Subcutaneous adipose tissue (tissue), 4 donors: ENCODE data around the gene CLPSL2. TPM values are rescaled to one million over a fixed set of nuclear protein-coding genes. Genes with fewer than 3 reads are reported as not detected.

Experiments
- total RNA-seq, 4 donors: library from RNA; depleted of rRNA; stranded (reverse); fragments of >200 nt; gene quantifications; one replicate each; pipeline ENCODE4 v1.1.0, GENCODE V29; 2016
- TF ChIP-seq, protein P1 (sequence below): fragments of 450-650 bp; IDR thresholded peaks from one replicate; pipeline ENCODE4 v1.5.1; 2016; ENCODE audit warnings: low read depth, mild to moderate bottlenecking, control low read depth, antibody characterized with exemption, moderate library complexity

The CLPSL2 gene
- total RNA-seq, 4 donors from 2014 or later = not detected

DNA sequence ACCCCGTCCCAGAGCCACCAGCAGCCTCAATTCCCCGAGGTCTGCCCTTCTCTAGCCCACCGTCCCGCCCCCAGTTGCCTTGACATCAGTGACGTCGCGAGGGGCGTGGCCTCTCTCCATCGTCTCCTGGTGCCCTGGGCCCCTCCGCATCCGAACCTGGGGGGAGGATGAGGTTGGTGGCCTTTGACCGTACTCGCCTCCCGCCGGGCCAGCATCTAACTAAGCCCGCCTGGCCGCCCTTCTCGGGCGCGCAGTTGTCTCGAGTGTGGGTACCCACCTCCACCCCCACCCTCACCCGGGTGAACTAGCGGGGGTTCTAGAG is 45.0 kb upstream of the CLPSL2 start:
- TF ChIP-seq, protein P1, sequence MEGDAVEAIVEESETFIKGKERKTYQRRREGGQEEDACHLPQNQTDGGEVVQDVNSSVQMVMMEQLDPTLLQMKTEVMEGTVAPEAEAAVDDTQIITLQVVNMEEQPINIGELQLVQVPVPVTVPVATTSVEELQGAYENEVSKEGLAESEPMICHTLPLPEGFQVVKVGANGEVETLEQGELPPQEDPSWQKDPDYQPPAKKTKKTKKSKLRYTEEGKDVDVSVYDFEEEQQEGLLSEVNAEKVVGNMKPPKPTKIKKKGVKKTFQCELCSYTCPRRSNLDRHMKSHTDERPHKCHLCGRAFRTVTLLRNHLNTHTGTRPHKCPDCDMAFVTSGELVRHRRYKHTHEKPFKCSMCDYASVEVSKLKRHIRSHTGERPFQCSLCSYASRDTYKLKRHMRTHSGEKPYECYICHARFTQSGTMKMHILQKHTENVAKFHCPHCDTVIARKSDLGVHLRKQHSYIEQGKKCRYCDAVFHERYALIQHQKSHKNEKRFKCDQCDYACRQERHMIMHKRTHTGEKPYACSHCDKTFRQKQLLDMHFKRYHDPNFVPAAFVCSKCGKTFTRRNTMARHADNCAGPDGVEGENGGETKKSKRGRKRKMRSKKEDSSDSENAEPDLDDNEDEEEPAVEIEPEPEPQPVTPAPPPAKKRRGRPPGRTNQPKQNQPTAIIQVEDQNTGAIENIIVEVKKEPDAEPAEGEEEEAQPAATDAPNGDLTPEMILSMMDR = no peak

DNA sequence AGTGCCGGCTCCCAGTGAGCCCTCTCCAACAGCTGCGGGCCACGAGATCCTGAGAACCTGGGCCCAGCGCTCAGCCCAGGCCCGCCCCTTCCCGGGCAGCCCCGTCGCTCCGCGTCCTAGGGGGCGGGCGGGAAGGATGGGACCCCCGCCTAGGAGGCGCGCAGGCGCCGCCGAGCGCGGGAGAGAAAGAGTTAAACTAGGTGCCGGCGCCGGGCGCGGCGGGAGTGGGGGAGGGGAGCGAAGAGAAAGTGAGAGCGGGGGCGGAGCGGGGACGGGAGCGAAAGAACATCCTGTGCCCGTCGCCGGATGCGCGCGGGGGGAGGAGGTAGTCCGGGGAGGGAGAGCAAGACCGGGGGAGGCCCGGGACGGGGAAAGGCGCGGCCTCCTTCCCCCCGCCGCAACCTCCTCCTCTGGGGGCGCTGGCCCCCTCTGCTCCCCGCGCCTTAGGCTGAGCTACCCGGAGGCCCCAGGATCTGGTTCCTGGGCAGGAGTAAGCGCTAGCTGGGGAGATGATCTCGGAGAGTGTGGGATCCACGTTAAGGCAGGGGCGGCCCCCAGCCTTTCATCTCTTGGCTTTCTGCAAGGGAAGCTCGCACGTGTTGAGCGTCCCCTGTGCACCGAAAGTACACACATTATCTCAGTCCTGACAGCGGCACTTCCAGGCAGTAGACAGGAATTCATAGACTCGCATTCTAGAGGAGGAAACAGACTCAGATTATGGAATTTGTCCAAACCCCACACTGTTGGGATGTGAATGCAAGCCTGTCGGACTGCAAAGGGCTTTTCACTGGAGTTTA is 44.5 kb upstream of the CLPSL2 start:
- TF ChIP-seq, protein P1 = no peak

DNA sequence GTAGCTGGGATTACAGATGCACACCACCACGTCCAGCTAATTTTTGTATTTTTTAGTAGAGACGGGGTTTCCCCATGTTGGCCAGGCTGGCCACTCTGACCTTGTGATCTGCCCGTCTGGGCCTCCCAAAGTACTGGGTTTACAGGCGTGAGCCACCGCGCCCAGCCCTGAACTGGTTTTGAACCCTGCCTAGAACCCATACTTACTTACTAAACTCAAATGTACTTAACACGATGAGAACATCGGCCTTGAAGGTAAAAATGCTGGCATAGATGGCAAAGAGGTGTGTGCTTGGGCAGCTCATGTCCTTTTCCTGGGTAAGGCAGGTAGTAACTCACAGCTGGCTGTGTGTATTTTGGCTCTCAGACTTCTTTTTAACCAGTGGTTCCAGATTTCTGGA is 42.8 kb upstream of the CLPSL2 start:
- TF ChIP-seq, protein P1 = no peak

DNA sequence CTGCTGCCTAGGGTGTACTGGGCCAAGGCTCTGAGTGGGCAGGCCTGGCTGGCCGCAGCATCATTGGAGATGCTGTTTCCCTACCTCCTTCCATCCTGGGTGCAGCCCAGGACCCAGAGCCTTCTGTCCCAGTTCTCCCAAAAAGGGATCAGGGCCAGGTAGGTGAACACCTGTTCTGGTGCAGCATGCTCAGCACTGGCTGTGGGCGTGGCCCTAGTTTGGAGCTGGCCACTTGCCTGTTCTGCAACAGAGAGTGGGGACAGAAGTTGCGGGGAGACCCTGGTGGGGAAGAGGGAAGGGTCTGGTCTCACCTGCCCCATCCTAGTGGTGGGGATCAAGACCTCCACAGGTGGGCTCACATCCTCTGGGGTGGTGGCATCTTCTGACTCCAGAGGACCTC is 40.9 kb upstream of the CLPSL2 start:
- TF ChIP-seq, protein P1 = no peak

DNA sequence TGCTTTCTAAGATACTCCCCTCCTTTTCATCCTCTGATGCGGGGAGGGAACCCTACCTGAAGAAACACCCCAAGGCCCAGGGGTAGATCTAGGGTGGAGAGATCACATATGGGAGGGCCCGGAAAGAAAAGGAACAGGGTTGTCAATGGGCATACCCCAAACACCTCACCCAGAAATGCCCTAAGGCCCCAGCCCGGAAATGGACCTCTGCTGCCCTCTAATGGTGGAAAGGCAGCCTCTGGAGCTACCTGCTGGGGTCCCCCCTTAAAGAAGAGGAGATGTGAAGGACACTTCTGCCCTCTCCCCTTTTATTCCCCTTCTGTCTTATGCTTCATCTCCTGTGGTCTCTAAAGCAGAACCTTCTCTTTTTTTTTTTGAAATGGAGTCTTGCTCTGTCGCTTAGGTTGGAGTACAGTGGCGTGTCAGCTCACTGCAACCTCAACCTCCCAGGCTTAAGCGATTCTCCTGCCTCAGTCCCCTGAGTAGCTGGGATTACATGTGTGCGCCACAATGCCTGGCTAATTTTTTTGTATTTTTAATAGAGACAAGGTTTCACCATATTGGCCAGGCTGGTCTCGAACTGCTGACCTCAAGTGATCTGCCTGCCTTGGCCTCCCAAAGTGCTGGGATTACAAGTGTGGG is 40.0 kb upstream of the CLPSL2 start:
- TF ChIP-seq, protein P1 = no peak

DNA sequence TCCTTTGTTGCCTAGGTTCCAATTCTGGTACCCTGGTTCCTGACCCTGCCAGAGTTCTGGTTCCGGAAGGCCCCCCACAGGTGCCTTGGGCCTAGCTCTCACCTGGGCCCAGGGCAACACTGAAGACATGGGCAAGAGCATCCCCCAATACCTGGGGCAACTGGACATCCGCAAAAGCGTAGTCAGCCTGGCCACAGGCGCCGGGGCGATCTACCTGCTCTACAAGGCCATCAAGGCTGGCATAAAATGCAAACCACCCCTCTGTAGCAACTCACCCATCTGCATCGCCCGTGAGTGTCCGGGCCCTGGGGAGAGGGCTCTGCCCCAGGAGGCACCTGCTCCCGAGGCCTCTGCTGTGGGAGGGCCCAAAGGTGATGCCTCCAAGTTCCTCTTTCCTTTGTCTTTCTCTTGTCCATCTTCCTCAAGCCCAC is 39.4 kb upstream of the CLPSL2 start, which contains the start of gene ARMC12:
Gene ARMC12 (plus strand): TSS at position 51 of the 431 bp plus-strand sequence. CDS start 77 bp downstream, at position 128.
- TF ChIP-seq, protein P1 = no peak

DNA sequence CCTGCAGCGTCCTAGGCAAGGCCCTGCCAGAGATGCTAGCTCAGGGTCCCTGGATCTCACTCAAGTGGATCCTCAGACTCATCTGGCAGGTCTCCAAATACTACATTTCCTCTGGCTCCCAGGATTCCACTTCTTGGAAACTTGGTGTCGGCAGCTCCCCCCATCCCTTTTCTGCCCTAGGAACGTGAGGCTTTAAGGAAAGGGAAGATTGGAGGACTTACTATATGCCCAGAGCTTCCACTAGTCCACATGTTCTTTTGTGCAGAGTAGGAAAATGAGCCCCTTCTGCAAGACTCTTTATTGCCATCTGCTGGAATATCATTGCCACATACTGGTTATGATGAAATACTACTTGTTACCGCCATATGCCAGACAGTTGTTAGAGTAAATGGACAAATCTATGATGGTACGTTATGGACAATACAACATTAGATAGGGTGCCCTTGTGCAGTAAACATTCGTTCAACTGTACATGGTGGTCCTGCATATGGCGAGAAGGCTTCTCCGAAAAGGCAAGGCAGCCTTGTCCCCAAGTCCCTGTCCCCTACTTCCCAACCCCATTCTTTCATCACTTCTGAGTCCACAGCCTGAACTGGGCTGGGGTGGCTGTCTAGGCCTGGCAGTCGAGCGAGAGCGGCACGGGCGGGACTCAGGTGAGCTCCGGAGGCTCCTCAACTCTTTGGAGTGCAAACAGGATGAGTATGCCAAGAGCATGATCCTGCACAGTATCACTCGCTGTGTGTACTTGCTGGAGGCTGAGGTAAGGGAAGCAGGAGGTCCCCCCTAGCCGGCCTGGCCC is 38.8 kb upstream of the CLPSL2 start:
- TF ChIP-seq, protein P1 = no peak
